ENCODE data around the gene DFFB.

The DFFB gene

GRCh38 chr1:3886106-3886670, 28.9 kb downstream of the DFFB start:
- H3K9me3 ChIP-seq (ENCODE audit: control insufficient read depth, insufficient read depth, low read length): no peaks in the 10 kb centered on the region
- H3K27ac ChIP-seq (ENCODE audit: low read depth, low read length): no peak overlapping the region
- H3K4me1 ChIP-seq (ENCODE audit: control insufficient read depth, insufficient read depth, low read length): no peaks in the 10 kb centered on the region
- H3K9ac ChIP-seq (ENCODE audit: low read depth, low read length): no peak overlapping the region
- H3K27me3 ChIP-seq (ENCODE audit: control insufficient read depth, insufficient read depth, low read length): no peaks in the 10 kb centered on the region
- H3K36me3 ChIP-seq (ENCODE audit: control insufficient read depth, insufficient read depth, low read length): peaks cover 41% of the 10 kb centered on the region
- H3K4me3 ChIP-seq (ENCODE audit: low read depth, low read length): no peak overlapping the region

DNA sequence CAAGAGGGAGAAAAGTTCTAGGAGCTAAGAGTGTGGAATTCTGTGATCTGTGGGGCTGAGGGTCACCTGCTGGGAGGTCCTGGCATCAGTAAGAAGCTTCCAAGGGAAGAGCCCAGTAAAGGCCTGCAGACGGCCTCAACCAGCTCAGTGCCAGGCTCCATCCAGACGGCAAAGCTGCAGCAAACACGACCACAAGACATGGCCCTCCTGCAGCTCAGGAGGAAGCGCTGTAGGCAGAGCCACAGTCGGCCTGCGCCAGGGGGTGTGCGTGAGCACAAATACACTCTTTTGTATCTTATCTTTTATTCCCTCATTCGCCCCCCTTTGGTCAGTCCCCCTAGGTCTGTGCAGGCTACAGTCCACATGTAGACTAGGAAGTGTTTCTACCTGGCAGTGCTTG, 29.4 kb downstream of the DFFB start:
- Histone ChIP-seq H3K4me1 (ENCODE audit: control insufficient read depth, insufficient read depth, low read length) (no peaks in the 10 kb centered on the region), H3K27me3 (ENCODE audit: control insufficient read depth, insufficient read depth, low read length) (no peaks in the 10 kb centered on the region), H3K9ac (ENCODE audit: low read depth, low read length) (no peak overlapping the region), H3K9me3 (ENCODE audit: control insufficient read depth, insufficient read depth, low read length) (no peaks in the 10 kb centered on the region), H3K36me3 (ENCODE audit: control insufficient read depth, insufficient read depth, low read length) (peaks cover 45% of the 10 kb centered on the region), H3K27ac (ENCODE audit: low read depth, low read length) (no peak overlapping the region), H3K4me3 (ENCODE audit: low read depth, low read length) (no peak overlapping the region)

DNA sequence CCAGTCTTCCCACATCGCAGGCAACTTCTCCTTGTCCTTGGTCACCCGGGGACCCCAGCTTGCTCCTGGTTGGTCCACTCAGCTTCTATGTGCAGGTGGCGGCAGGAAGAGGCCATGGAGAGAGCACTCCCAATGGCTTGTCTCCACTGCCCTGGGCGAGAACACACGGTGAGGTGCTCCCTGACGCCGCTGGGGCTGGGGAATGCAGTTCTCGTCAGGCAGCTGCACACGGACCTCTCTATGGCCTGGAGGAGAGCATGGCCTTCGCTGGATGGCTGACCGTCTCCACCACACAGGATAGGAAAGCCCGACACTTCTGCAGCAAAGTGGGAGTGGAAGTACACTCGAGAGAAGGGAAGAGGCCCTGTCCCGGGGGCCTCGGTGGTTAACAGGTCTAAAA, 31.0 kb downstream of the DFFB start:
- Histone ChIP-seq H3K9ac (ENCODE audit: low read depth, low read length) (no peak overlapping the region), H3K27me3 (ENCODE audit: control insufficient read depth, insufficient read depth, low read length) (no peaks in the 10 kb centered on the region), H3K4me3 (ENCODE audit: low read depth, low read length) (no peak overlapping the region), H3K27ac (ENCODE audit: low read depth, low read length) (no peak overlapping the region), H3K4me1 (ENCODE audit: control insufficient read depth, insufficient read depth, low read length) (no peaks in the 10 kb centered on the region), H3K9me3 (ENCODE audit: control insufficient read depth, insufficient read depth, low read length) (no peaks in the 10 kb centered on the region), H3K36me3 (ENCODE audit: control insufficient read depth, insufficient read depth, low read length) (peaks cover 45% of the 10 kb centered on the region)

DNA sequence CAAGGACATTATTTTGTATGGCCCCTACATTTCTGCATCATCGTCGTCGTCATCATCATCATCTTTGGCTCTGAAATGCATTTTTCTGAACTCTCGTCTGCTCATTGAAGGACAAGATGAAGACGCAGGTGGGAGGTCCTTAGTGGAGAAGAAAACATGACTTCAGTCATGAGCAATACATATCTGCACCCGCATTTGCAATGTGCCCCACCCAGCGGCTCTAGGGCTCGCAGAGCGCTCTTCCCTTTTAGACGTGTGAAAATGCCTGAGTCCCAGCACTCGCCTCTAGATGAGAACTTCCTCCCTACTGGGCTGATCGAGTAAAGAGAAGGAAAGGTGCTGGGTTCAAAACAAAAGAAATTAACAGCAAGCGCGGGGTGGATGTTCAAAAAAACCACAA, 32.7 kb downstream of the DFFB start:
- Histone ChIP-seq H3K9ac (ENCODE audit: low read depth, low read length) (no peak overlapping the region), H3K27me3 (ENCODE audit: control insufficient read depth, insufficient read depth, low read length) (no peaks in the 10 kb centered on the region), H3K27ac (ENCODE audit: low read depth, low read length) (no peak overlapping the region), H3K9me3 (ENCODE audit: control insufficient read depth, insufficient read depth, low read length) (no peaks in the 10 kb centered on the region), H3K4me3 (ENCODE audit: low read depth, low read length) (no peak overlapping the region), H3K4me1 (ENCODE audit: control insufficient read depth, insufficient read depth, low read length) (no peaks in the 10 kb centered on the region), H3K36me3 (ENCODE audit: control insufficient read depth, insufficient read depth, low read length) (peaks cover 46% of the 10 kb centered on the region)

GRCh38 chr1:3890389-3891328, 33.4 kb downstream of the DFFB start:
- no peak overlapping the region for H3K27ac ChIP-seq (ENCODE audit: low read depth, low read length)

GRCh38 chr1:3891329-3891865, 34.1 kb downstream of the DFFB start:
- H3K27me3 ChIP-seq (ENCODE audit: control insufficient read depth, insufficient read depth, low read length): no peaks in the 10 kb centered on the region
- peaks cover 49% of the 10 kb centered on the region for H3K36me3 ChIP-seq (ENCODE audit: control insufficient read depth, insufficient read depth, low read length)
- H3K4me3 ChIP-seq (ENCODE audit: low read depth, low read length): no peak overlapping the region
- no peak overlapping the region for H3K9ac ChIP-seq (ENCODE audit: low read depth, low read length)
- H3K27ac ChIP-seq (ENCODE audit: low read depth, low read length): no peak overlapping the region
- no peaks in the 10 kb centered on the region for H3K9me3 ChIP-seq (ENCODE audit: control insufficient read depth, insufficient read depth, low read length)
- no peaks in the 10 kb centered on the region for H3K4me1 ChIP-seq (ENCODE audit: control insufficient read depth, insufficient read depth, low read length)

More at GRCh38 chr1:3890389-3891328, 33.4 kb downstream of the DFFB start:
- Histone ChIP-seq H3K9me3 (ENCODE audit: control insufficient read depth, insufficient read depth, low read length) (no peaks in the 10 kb centered on the region), H3K36me3 (ENCODE audit: control insufficient read depth, insufficient read depth, low read length) (peaks cover 53% of the 10 kb centered on the region), H3K9ac (ENCODE audit: low read depth, low read length) (no peak overlapping the region), H3K27me3 (ENCODE audit: control insufficient read depth, insufficient read depth, low read length) (no peaks in the 10 kb centered on the region), H3K4me1 (ENCODE audit: control insufficient read depth, insufficient read depth, low read length) (no peaks in the 10 kb centered on the region), H3K4me3 (ENCODE audit: low read depth, low read length) (no peak overlapping the region)

- no peak overlapping the region for H3K4me3 ChIP-seq (ENCODE audit: low read depth, low read length)
- H3K9ac ChIP-seq (ENCODE audit: low read depth, low read length): no peak overlapping the region
- H3K4me1 ChIP-seq (ENCODE audit: control insufficient read depth, insufficient read depth, low read length): no peaks in the 10 kb centered on the region
- no peaks in the 10 kb centered on the region for H3K9me3 ChIP-seq (ENCODE audit: control insufficient read depth, insufficient read depth, low read length)
- no peak overlapping the region for H3K27ac ChIP-seq (ENCODE audit: low read depth, low read length)
- no peaks in the 10 kb centered on the region for H3K27me3 ChIP-seq (ENCODE audit: control insufficient read depth, insufficient read depth, low read length)
- H3K36me3 ChIP-seq (ENCODE audit: control insufficient read depth, insufficient read depth, low read length): peaks cover 42% of the 10 kb centered on the region
Observed at GRCh38 chr1:3892748-3893147, 35.5 kb downstream of the DFFB start.

DNA sequence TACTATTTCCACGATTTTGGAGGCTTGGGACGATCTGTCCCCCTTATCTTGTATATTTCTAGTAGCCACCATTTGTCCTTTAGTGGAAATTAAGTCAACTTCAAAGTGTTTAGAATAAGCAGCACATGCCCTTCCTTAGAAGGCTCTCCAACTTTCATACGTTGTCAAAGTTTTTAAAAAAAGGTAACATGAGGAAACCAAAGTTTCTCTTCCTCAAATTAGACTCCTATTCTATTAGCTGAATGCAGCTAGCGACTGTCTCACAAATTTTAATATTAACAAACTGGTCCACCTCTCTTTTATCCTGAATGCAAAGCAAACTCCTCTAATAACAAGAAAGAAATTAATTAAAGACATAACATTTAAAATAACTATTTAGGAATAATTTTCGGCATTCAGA, 35.9 kb downstream of the DFFB start:
- H3K9ac ChIP-seq (ENCODE audit: low read depth, low read length): no peak overlapping the region
- no peak overlapping the region for H3K27ac ChIP-seq (ENCODE audit: low read depth, low read length)
- peaks cover 38% of the 10 kb centered on the region for H3K36me3 ChIP-seq (ENCODE audit: control insufficient read depth, insufficient read depth, low read length)
- H3K27me3 ChIP-seq (ENCODE audit: control insufficient read depth, insufficient read depth, low read length): no peaks in the 10 kb centered on the region
- no peak overlapping the region for H3K4me3 ChIP-seq (ENCODE audit: low read depth, low read length)
- no peaks in the 10 kb centered on the region for H3K9me3 ChIP-seq (ENCODE audit: control insufficient read depth, insufficient read depth, low read length)
- no peaks in the 10 kb centered on the region for H3K4me1 ChIP-seq (ENCODE audit: control insufficient read depth, insufficient read depth, low read length)

- Histone ChIP-seq H3K27ac (ENCODE audit: low read depth, low read length) (no peak overlapping the region), H3K9me3 (ENCODE audit: control insufficient read depth, insufficient read depth, low read length) (no peaks in the 10 kb centered on the region), H3K27me3 (ENCODE audit: control insufficient read depth, insufficient read depth, low read length) (no peaks in the 10 kb centered on the region), H3K4me3 (ENCODE audit: low read depth, low read length) (no peak overlapping the region), H3K36me3 (ENCODE audit: control insufficient read depth, insufficient read depth, low read length) (peaks cover 26% of the 10 kb centered on the region), H3K4me1 (ENCODE audit: control insufficient read depth, insufficient read depth, low read length) (no peaks in the 10 kb centered on the region; the same call in 1 of the 2 replicates), H3K9ac (ENCODE audit: low read depth, low read length) (no peak overlapping the region)
Observed at GRCh38 chr1:3894626-3895278, 37.5 kb downstream of the DFFB start.

DNA sequence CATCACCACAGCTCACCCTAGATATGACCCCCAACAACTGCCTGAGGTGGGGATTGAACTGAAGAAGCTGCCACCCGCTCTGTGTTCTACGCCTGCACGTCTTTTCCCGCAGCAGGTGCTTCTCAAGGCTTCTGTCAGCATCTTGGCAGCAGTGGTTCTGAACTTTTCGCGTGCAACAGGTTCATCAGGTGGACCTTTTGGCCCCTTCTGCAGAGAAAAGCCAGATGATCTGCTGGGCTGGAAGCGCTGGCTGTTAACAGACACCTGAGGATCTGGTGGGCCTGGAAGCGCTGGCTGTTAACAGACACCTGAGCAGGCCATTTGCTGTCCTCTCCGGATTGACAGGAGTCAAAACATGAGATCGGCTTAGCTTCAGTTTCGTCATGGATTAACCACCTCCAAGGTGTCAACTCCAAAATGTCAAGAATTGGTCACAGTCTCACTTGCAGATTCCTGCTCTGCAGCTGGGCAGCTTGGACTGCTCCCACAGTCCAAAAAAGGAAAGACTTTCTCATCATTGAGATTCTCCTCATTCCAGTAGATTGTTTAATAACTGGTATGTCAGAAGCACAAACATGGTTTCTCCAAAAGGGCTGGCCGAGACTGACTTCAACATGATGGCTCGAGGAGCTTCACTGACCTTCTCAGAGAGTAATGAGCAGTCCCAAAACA, 38.1 kb downstream of the DFFB start:
- H3K27ac ChIP-seq (ENCODE audit: low read depth, low read length): no peak overlapping the region
- no peaks in the 10 kb centered on the region for H3K27me3 ChIP-seq (ENCODE audit: control insufficient read depth, insufficient read depth, low read length)
- no peaks in the 10 kb centered on the region for H3K9me3 ChIP-seq (ENCODE audit: control insufficient read depth, insufficient read depth, low read length)
- H3K36me3 ChIP-seq (ENCODE audit: control insufficient read depth, insufficient read depth, low read length): peaks cover 19% of the 10 kb centered on the region
- no peak overlapping the region for H3K9ac ChIP-seq (ENCODE audit: low read depth, low read length)
- no peaks in the 10 kb centered on the region; the same call in 1 of the 2 replicates for H3K4me1 ChIP-seq (ENCODE audit: control insufficient read depth, insufficient read depth, low read length)
- no peak overlapping the region for H3K4me3 ChIP-seq (ENCODE audit: low read depth, low read length)
